HG03108 (cell line): ENCODE results near the gene CLIC3.
A peak's percentile ranks its signal among the peaks of the same experiment; 100 is the strongest.
"Not testable (repeated sequence)": the region's sequence is repeated elsewhere in the genome, so short reads cannot be mapped to it uniquely, and the experiment has no call there.

ENCODE experiments used
- ATAC-seq: cut with Tn5 transposase; IDR thresholded peaks from one replicate; pipeline ENCODE4 v1.9.1; 2021; ENCODE audit warnings: moderate library complexity; ENCODE audit not compliant: unreplicated experiment

The CLIC3 gene

GRCh38 chr9:136996361-136997292, at the start of gene CLIC3:
Gene CLIC3, minus strand, starts transcription at chr9:136996568. Its CDS starts 25 bp downstream, at chr9:136996543.
- ATAC-seq: no peak

GRCh38 chr9:137045294-137046087, 49.1 kb upstream of the CLIC3 start:
- no peak for ATAC-seq

GRCh38 chr9:137044502-137045177, 48.3 kb upstream of the CLIC3 start:
- ATAC-seq: no peak

- no peak for ATAC-seq
Observed at GRCh38 chr9:137044037-137044436, 47.7 kb upstream of the CLIC3 start.

- ATAC-seq: no peak
Observed at GRCh38 chr9:137042751-137043727, 46.7 kb upstream of the CLIC3 start.

- no peak for ATAC-seq
Observed at GRCh38 chr9:137041124-137041523, 44.8 kb upstream of the CLIC3 start.

GRCh38 chr9:137040568-137040967, 44.2 kb upstream of the CLIC3 start:
- no peak for ATAC-seq

GRCh38 chr9:137039611-137040366, 43.4 kb upstream of the CLIC3 start:
- ATAC-seq: no peak

GRCh38 chr9:137038916-137039315, 42.5 kb upstream of the CLIC3 start:
- ATAC-seq: no peak

GRCh38 chr9:137037483-137037882, 41.1 kb upstream of the CLIC3 start:
- no peak for ATAC-seq

GRCh38 chr9:137037035-137037434, 40.7 kb upstream of the CLIC3 start:
- no peak for ATAC-seq

GRCh38 chr9:137035937-137036336, 39.6 kb upstream of the CLIC3 start:
- no peak for ATAC-seq

GRCh38 chr9:137035507-137035834, 39.1 kb upstream of the CLIC3 start:
- ATAC-seq: no peak

GRCh38 chr9:137034709-137035506, 38.5 kb upstream of the CLIC3 start:
- ATAC-seq: peak; percentile 44

GRCh38 chr9:137034039-137034708, 37.8 kb upstream of the CLIC3 start:
- peak; percentile 2 for ATAC-seq

GRCh38 chr9:137033481-137033880, 37.1 kb upstream of the CLIC3 start:
- not testable (repeated sequence) for ATAC-seq

- ATAC-seq: no peak
Observed at GRCh38 chr9:137032858-137033257, 36.5 kb upstream of the CLIC3 start.
